ENCODE results near the gene PHGDH. TPM values are rescaled to one million over a fixed set of nuclear protein-coding genes. Genes with fewer than 3 reads are reported as not detected.

PHGDH gene
- polyA plus RNA-seq, 1 donor (not counting 4 experiments of a cell fraction or from before 2014, with no cell fraction given), result 40.3 TPM

GRCh38 chr1:119738100-119738720, 26.5 kb downstream of the PHGDH start:
- peaks cover 0 to 30% of the 10 kb centered on the region in 2 experiments for H3K36me3 ChIP-seq (ENCODE audit: control insufficient read depth in 2 of 2, extremely low read depth in 1 of 2, insufficient read depth in 2 of 2, low read length in 2 of 2)
- H3K9me1 ChIP-seq (ENCODE audit: control insufficient read depth, extremely low read depth, insufficient read depth, low read length), result no peaks in the 10 kb centered on the region
- no peaks in the 10 kb centered on the region for H3K9me3 ChIP-seq (ENCODE audit: control insufficient read depth, low read depth, low read length)
- no peaks in the 10 kb centered on the region for H3K79me2 ChIP-seq (ENCODE audit: control insufficient read depth, insufficient read depth, low read length)
- H3K27ac ChIP-seq (ENCODE audit: control insufficient read depth, insufficient read depth, low read length), result no peak overlapping the region
- DNase-seq (ENCODE audit: low read depth, low spot score) (no peak), FAIRE-seq (no peak)
- H3K27me3 ChIP-seq (ENCODE audit: control insufficient read depth, extremely low read depth, insufficient read depth, low read length), result no peaks in the 10 kb centered on the region
- H3K4me3 ChIP-seq (ENCODE audit: control insufficient read depth in 2 of 3, extremely low read depth in 1 of 3, insufficient read depth in 2 of 3, low read depth in 1 of 3, low read length in 3 of 3), result no peak overlapping the region
- H2AFZ ChIP-seq (ENCODE audit: control insufficient read depth, low read length), result no peak overlapping the region
- H4K20me1 ChIP-seq (ENCODE audit: control insufficient read depth, extremely low read depth, insufficient read depth, low read length), result no peaks in the 10 kb centered on the region
- dilution Hi-C loops (cut with MboI; ENCODE audit: extremely low pct_ligation_motif_present, low sequenced_read_pairs), result no loop called here
- H3K4me1 ChIP-seq (ENCODE audit: control insufficient read depth, extremely low read depth, insufficient read depth, low read length), result no peaks in the 10 kb centered on the region
- no peak overlapping the region for H3K9ac ChIP-seq (ENCODE audit: control insufficient read depth, extremely low read depth, insufficient read depth, low read length)
- H3K4me2 ChIP-seq (ENCODE audit: control insufficient read depth, extremely low read depth, insufficient read depth, low read depth, low read length), result no peak overlapping the region
- TF ChIP-seq, protein P1, sequence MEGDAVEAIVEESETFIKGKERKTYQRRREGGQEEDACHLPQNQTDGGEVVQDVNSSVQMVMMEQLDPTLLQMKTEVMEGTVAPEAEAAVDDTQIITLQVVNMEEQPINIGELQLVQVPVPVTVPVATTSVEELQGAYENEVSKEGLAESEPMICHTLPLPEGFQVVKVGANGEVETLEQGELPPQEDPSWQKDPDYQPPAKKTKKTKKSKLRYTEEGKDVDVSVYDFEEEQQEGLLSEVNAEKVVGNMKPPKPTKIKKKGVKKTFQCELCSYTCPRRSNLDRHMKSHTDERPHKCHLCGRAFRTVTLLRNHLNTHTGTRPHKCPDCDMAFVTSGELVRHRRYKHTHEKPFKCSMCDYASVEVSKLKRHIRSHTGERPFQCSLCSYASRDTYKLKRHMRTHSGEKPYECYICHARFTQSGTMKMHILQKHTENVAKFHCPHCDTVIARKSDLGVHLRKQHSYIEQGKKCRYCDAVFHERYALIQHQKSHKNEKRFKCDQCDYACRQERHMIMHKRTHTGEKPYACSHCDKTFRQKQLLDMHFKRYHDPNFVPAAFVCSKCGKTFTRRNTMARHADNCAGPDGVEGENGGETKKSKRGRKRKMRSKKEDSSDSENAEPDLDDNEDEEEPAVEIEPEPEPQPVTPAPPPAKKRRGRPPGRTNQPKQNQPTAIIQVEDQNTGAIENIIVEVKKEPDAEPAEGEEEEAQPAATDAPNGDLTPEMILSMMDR (optimal IDR thresholded peaks at IDR 0.05 in 1 of 3, IDR thresholded peaks at IDR 0.05 in 1 of 3, conservative IDR thresholded peaks at IDR 0.05 in 1 of 3; ENCODE audit: extremely low read depth in 1 of 3, insufficient read depth in 2 of 3, low read length in 3 of 3), result no peak
- no peak for TF ChIP-seq EZH2 (IDR thresholded peaks at IDR 0.05; ENCODE audit: low read length)

DNA sequence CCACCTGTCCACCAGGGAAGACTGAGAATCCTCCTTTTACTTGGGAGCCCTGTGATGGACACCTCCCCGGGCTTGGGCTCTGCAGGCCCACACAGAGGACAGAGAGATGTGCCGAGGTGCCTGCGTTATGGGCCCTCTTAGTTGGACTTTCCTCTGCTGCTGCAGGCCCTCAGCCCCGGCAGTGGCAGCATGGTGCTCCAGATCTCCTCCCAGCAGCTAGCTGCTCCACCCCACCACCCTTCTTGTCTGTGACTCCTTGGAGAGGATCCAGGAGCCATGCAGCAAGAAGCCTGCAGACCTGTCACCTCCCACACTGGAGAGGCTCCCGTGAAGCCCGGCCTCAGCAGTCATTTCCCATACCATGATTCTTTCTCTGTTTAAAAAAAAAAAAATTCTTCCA, 27.4 kb downstream of the PHGDH start:
- dilution Hi-C loops (cut with MboI; ENCODE audit: extremely low pct_ligation_motif_present, low sequenced_read_pairs), result no loop called here
- H3K4me1 ChIP-seq (ENCODE audit: control insufficient read depth, extremely low read depth, insufficient read depth, low read length), result no peaks in the 10 kb centered on the region
- FAIRE-seq, result no peak
- H3K9me3 ChIP-seq (ENCODE audit: control insufficient read depth, low read depth, low read length), result no peaks in the 10 kb centered on the region
- no peaks in the 10 kb centered on the region for H3K79me2 ChIP-seq (ENCODE audit: control insufficient read depth, insufficient read depth, low read length)
- no peak overlapping the region for H3K27ac ChIP-seq (ENCODE audit: control insufficient read depth, insufficient read depth, low read length)
- H3K36me3 ChIP-seq (ENCODE audit: control insufficient read depth in 2 of 2, extremely low read depth in 1 of 2, insufficient read depth in 2 of 2, low read length in 2 of 2), result peaks cover 0 to 23% of the 10 kb centered on the region in 2 experiments
- H3K9me1 ChIP-seq (ENCODE audit: control insufficient read depth, extremely low read depth, insufficient read depth, low read length), result no peaks in the 10 kb centered on the region
- H3K4me3 ChIP-seq (ENCODE audit: control insufficient read depth in 2 of 3, extremely low read depth in 1 of 3, insufficient read depth in 2 of 3, low read depth in 1 of 3, low read length in 3 of 3), result no peak overlapping the region
- no peak overlapping the region for H2AFZ ChIP-seq (ENCODE audit: control insufficient read depth, low read length)
- H3K27me3 ChIP-seq (ENCODE audit: control insufficient read depth, extremely low read depth, insufficient read depth, low read length), result no peaks in the 10 kb centered on the region
- TF ChIP-seq, protein P1 (optimal IDR thresholded peaks at IDR 0.05 in 1 of 3, IDR thresholded peaks at IDR 0.05 in 1 of 3, conservative IDR thresholded peaks at IDR 0.05 in 1 of 3; ENCODE audit: extremely low read depth in 1 of 3, insufficient read depth in 2 of 3, low read length in 3 of 3), result no peak
- TF ChIP-seq EZH2 (IDR thresholded peaks at IDR 0.05; ENCODE audit: low read length), result no peak
- no peak overlapping the region for H3K9ac ChIP-seq (ENCODE audit: control insufficient read depth, extremely low read depth, insufficient read depth, low read length)
- no peaks in the 10 kb centered on the region for H4K20me1 ChIP-seq (ENCODE audit: control insufficient read depth, extremely low read depth, insufficient read depth, low read length)
- no peak for DNase-seq (ENCODE audit: low read depth, low spot score)
- H3K4me2 ChIP-seq (ENCODE audit: control insufficient read depth, extremely low read depth, insufficient read depth, low read depth, low read length), result no peak overlapping the region

Data from keratinocyte (primary cell).